Activated naive CD8-positive, alpha-beta T cell treated with anti-CD3 and anti-CD28 coated beads, Interleukin-2, amount 10 ng/mL, durations not matched to agents 7 days and 5 days (primary cell): ENCODE measurements around the gene DIPK1B. TPM values are rescaled to one million over a fixed set of nuclear protein-coding genes. Genes with fewer than 3 reads are reported as not detected.
A peak's percentile ranks its signal among the peaks of the same experiment; 100 is the strongest.
"Not testable (repeated sequence)": the region's sequence is repeated elsewhere in the genome, so short reads cannot be mapped to it uniquely, and the experiment has no call there.

Experiments used
- ATAC-seq: fragments of 150-1000 bp; cut with Tn5 transposase; one replicate; pipeline ENCODE4 v1.10.0; 2021; ENCODE audit warnings: low read depth, moderate library complexity
- POLR2A ChIA-PET: fragments of 350-600 bp; sonication (Branson Sonifier 250); formaldehyde crosslinking; loops from one replicate; lab custom pipeline; 2021; ENCODE audit warnings: antibody characterized with exemption; lab: Charles Lee
- DNase-seq: peaks from one replicate; pipeline ENCODE4 v3.0.0; 2021
- H3K27ac Mint-ChIP-seq: one replicate; pipeline ENCODE4 v1.8.0; 2022; ENCODE audit warnings: mild to moderate bottlenecking, mixed read lengths
- H3K27me3 Mint-ChIP-seq: one replicate; pipeline ENCODE4 v1.8.0; 2022; ENCODE audit warnings: mild to moderate bottlenecking, moderate library complexity, mixed read lengths
- H3K36me3 Mint-ChIP-seq: one replicate; pipeline ENCODE4 v1.8.0; 2021; ENCODE audit warnings: mild to moderate bottlenecking, mixed read lengths
- H3K4me1 Mint-ChIP-seq: one replicate; pipeline ENCODE4 v1.8.0; 2021; ENCODE audit warnings: mixed read lengths
- H3K4me3 Mint-ChIP-seq: one replicate; pipeline ENCODE4 v1.8.0; 2022; ENCODE audit warnings: mild to moderate bottlenecking, moderate library complexity, mixed read lengths
- H3K9me3 Mint-ChIP-seq: one replicate; pipeline ENCODE4 v1.8.0; 2021; ENCODE audit warnings: mixed read lengths
- total RNA-seq, 2 experiments: library from RNA; stranded (reverse); gene quantifications; one replicate each; pipeline ENCODE4 v1.2.3, GENCODE V29; 2021

The DIPK1B gene
- total RNA-seq, 2 experiments from 2014 or later: 0.11 TPM; not detected in 1

- no peaks in the 10 kb centered on the region for H3K4me1 Mint-ChIP-seq
Measured at GRCh38 chr9:136748201-136748600, 35.8 kb downstream of the DIPK1B start, which contains the start of gene LCN6. Gene LCN6, minus strand, starts transcription at chr9:136748525. Its CDS starts 42 bp downstream, at chr9:136748483.

DNA sequence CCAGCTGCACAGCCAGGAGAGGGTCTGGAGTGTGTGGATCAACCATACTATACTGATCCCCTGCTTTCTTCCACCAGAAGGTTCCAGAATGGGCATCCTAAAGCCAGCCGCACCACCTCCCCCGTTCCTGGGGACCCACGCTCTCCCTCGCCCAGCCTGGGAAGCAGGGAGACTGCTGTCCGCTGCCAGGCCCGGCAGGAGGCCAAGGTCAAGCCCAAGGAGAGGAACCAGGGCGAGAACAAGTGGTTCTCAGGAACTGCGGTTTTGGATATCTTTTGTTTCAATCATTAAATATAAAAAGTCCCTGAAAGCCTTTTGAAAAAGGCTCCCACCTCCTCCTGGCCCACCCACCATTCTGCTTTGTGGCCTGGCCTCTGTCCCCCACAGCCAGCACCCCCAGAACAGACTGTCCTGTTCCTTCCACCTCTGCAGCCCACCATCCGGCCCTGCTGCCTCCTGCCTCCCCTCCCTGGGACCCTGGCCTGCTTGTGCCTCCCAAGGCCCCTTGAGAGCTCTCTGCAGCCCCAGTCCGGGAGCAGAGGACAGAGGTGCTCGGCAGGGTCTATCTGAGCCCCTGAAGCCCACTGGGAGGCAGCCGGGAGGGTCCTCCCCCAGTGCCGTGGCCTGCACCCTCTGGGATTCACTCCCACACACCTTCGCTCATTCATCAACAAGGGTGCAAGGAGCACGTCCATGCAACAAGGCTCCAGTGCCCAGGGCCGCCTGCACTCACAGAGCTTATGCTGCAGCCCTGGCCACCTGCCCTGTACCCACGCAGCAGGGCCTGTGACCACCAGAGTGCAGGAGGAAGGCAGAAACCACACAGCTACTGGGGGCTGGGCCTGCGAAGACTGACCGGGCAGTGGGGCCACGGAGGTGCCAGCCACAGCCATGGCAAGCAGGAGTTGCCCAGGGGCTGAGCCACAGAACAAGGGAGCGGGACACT is 36.6 kb downstream of the DIPK1B start:
- Mint-ChIP-seq H3K4me3 (no peak overlapping the region), H3K27ac (no peak overlapping the region), H3K9me3 (peaks cover 11% of the 10 kb centered on the region), H3K36me3 (peaks cover 3% of the 10 kb centered on the region), H3K27me3 (peaks cover 18% of the 10 kb centered on the region), H3K4me1 (no peaks in the 10 kb centered on the region)
- DNase-seq (no peak), ATAC-seq (no peak)
- POLR2A ChIA-PET: no interaction called here

More at GRCh38 chr9:136748201-136748600, 35.8 kb downstream of the DIPK1B start, which contains the start of gene LCN6:
- Mint-ChIP-seq H3K36me3 (peaks cover 3% of the 10 kb centered on the region), H3K27ac (no peak within 1 kb of the TSS), H3K27me3 (peaks cover 18% of the 10 kb centered on the region), H3K4me3 (no peak within 1 kb of the TSS), H3K9me3 (peaks cover 11% of the 10 kb centered on the region)
- no peak for DNase-seq
- ATAC-seq: no peak
- POLR2A ChIA-PET: no interaction called here

DNA sequence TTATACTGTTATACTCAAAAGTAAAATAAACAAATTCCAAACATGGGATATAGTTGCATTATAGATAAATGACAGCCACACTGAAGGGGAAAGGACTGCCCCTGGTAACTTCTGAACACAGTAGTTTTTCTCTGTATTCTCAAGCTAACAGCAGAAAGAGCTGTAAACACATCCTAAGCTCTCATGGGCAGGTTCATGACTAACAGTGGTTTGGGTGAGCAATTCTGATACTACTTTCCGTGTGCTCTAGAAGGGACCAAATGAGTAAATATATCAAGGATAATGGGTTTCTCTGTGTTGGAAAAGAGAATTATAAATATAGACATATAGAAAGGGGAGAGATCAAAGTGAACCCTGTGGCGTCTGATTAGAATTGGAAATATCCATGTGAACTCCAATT is 38.2 kb downstream of the DIPK1B start:
- Mint-ChIP-seq H3K27me3 (peaks cover 18% of the 10 kb centered on the region), H3K4me3 (no peak overlapping the region), H3K27ac (no peak overlapping the region), H3K36me3 (peaks cover 3% of the 10 kb centered on the region), H3K4me1 (no peaks in the 10 kb centered on the region), H3K9me3 (peaks cover 12% of the 10 kb centered on the region)
- POLR2A ChIA-PET: no interaction called here
- ATAC-seq: peak; percentile 43
- DNase-seq: no peak

DNA sequence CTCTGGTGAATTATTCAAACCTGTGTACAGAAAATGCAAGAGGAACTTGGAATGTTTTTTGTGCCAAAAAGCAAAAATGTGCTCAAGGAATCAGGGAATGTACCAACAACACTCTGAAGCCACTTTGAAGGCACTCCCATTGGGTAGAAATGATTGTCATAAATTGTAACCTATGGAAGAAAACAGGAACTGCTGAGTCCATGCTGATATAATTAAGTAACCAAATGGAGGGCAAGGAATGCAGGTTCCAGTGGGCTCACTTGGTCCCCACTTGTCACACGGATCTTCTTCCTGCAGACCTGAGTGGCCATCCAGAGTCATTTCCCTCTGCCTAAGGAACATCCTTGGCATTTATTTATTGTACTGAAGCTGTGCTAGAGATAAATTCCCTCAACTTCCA is 38.9 kb downstream of the DIPK1B start:
- POLR2A ChIA-PET: no interaction called here
- Mint-ChIP-seq H3K27ac (no peak overlapping the region), H3K4me3 (no peak overlapping the region), H3K9me3 (peaks cover 13% of the 10 kb centered on the region), H3K4me1 (no peaks in the 10 kb centered on the region), H3K27me3 (peaks cover 19% of the 10 kb centered on the region), H3K36me3 (peaks cover 5% of the 10 kb centered on the region)
- DNase-seq: no peak
- no peak for ATAC-seq

- POLR2A ChIA-PET: no interaction called here
Measured at GRCh38 chr9:136751814-136752213, 39.4 kb downstream of the DIPK1B start.

GRCh38 chr9:136753371-136754058 is 41.1 kb downstream of the DIPK1B start:
- POLR2A ChIA-PET: no interaction called here

More at GRCh38 chr9:136751814-136752213, 39.4 kb downstream of the DIPK1B start:
- DNase-seq (no peak), ATAC-seq (no peak)
- Mint-ChIP-seq H3K4me3 (no peak overlapping the region), H3K4me1 (no peaks in the 10 kb centered on the region), H3K9me3 (peaks cover 13% of the 10 kb centered on the region), H3K27ac (no peak overlapping the region), H3K27me3 (peaks cover 19% of the 10 kb centered on the region), H3K36me3 (peaks cover 6% of the 10 kb centered on the region)

GRCh38 chr9:136754059-136754572 is 41.7 kb downstream of the DIPK1B start:
- Mint-ChIP-seq H3K4me1 (no peaks in the 10 kb centered on the region), H3K27ac (no peak overlapping the region), H3K27me3 (peaks cover 19% of the 10 kb centered on the region), H3K9me3 (peaks cover 13% of the 10 kb centered on the region), H3K36me3 (peaks cover 6% of the 10 kb centered on the region), H3K4me3 (no peak overlapping the region)
- POLR2A ChIA-PET: no interaction called here
- DNase-seq (no peak), ATAC-seq (no peak)

More at GRCh38 chr9:136753371-136754058, 41.1 kb downstream of the DIPK1B start:
- Mint-ChIP-seq H3K27me3 (peaks cover 19% of the 10 kb centered on the region), H3K27ac (no peak overlapping the region), H3K4me1 (no peaks in the 10 kb centered on the region), H3K36me3 (peaks cover 6% of the 10 kb centered on the region), H3K4me3 (no peak overlapping the region), H3K9me3 (peaks cover 13% of the 10 kb centered on the region)
- ATAC-seq: no peak
- no peak for DNase-seq

DNA sequence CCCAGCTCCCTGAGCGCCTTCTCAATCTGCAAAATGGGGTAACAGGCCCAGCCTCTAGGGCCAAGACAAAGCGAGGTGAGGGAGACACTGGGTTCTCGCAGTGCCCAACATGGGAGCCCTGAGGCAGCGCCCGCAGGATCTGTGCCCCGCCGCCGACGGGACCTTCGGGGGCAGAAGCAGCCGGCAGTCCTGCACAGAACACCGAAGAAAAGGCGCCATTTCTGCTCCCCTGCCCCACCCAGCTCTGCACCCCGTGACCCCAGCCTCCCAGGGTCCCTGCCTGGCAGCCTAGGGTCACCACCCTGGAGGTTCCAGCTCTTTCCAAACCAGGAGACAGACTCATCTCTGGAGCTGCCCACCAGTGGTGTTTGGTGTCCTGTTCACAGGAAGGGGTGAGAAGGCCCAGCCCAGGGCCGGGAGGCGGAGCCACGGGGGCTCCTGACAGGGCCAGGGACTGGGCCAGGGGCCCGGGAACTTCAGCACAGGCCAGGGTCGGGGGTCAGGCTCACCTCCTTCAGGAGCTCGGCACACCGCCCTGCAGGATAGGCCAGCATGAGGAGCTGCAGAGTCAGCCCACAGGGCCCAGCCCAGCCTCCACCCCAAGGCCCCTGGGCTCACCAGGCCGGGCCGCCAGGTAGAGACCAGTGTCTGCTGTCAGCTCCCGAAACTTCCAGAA is 42.4 kb downstream of the DIPK1B start:
- POLR2A ChIA-PET: no interaction called here
- Mint-ChIP-seq H3K4me3 (no peak overlapping the region), H3K36me3 (peaks cover 6% of the 10 kb centered on the region), H3K9me3 (peaks cover 13% of the 10 kb centered on the region), H3K27me3 (peaks cover 19% of the 10 kb centered on the region), H3K27ac (no peak overlapping the region), H3K4me1 (no peaks in the 10 kb centered on the region)
- no peak for DNase-seq
- no peak for ATAC-seq

GRCh38 chr9:136755302-136756133 is 43.1 kb downstream of the DIPK1B start:
- H3K27ac Mint-ChIP-seq, H3K36me3 Mint-ChIP-seq, ATAC-seq, H3K4me1 Mint-ChIP-seq, H3K4me3 Mint-ChIP-seq, POLR2A ChIA-PET, DNase-seq: not testable (repeated sequence)
- Mint-ChIP-seq H3K9me3 (peaks cover 13% of the 10 kb centered on the region), H3K27me3 (peaks cover 19% of the 10 kb centered on the region)

DNA sequence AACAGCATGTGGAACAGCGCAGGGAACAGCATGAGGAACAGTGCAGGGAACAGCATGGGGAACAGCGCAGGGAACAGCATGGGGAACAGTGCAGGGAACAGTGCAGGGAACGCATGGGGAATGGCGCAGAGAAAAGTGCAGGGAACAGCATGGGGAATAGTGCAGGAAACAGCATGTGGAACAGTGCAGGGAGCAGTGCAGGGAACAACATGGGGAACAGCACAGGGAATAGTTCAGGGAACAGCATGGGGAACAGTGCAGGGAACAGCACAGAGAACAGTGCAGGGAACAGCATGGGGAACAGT is 43.7 kb downstream of the DIPK1B start:
- ATAC-seq: no peak
- POLR2A ChIA-PET: no interaction called here
- no peak overlapping the region for H3K27ac Mint-ChIP-seq

DNA sequence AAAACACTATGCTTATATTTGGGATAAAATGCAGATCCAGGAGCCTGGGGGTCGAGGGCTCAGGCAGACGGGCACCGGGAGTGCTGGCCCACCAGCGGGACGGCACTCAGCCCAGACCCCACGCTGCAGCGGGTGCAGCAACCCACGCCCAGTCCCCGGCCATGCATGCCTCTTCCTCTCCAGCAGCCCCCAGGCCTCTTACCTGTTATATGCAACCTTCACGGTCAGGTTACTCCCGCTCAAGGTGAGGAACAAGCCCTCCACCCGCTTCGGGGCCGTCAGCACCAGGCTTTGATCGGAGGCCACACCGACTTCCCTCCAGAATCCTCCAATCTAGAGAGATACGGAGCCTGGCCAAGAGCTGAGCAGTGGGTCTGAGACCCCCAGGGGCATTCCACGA is 44.5 kb downstream of the DIPK1B start:
- H3K9me3 Mint-ChIP-seq: peaks cover 9% of the 10 kb centered on the region
- no peak overlapping the region for H3K27ac Mint-ChIP-seq
- H3K4me3 Mint-ChIP-seq: no peak overlapping the region
- POLR2A ChIA-PET: no interaction called here
- peaks cover 6% of the 10 kb centered on the region for H3K36me3 Mint-ChIP-seq
- H3K4me1 Mint-ChIP-seq: no peaks in the 10 kb centered on the region
- peaks cover 13% of the 10 kb centered on the region for H3K27me3 Mint-ChIP-seq
- DNase-seq: no peak
- no peak for ATAC-seq

More for the DNA sequence above, 43.7 kb downstream of the DIPK1B start:
- no peak for DNase-seq
- Mint-ChIP-seq H3K4me3 (no peak overlapping the region), H3K4me1 (no peaks in the 10 kb centered on the region), H3K27me3 (peaks cover 17% of the 10 kb centered on the region), H3K36me3 (peaks cover 6% of the 10 kb centered on the region), H3K9me3 (peaks cover 13% of the 10 kb centered on the region)

DNA sequence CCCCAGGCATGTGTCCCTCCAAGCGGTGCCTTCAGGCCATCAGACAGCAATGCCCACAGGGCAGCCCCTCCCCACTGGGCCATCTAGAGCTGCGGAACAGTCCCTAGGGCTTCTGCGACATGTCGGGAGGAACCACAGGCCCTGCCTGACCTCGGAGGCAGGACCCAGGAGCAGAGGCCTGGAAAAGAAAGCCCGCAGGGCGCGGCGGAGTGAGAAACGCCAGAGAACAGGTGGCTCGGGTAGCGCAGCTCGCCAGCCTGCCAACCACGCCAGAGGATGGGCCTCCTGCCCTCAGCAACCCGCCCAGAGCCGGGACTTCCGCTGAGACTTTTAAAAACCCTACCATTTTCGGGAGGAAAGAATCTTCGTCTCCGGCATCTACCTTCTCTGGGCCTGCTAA is 45.0 kb downstream of the DIPK1B start:
- no peak for ATAC-seq
- POLR2A ChIA-PET: no interaction called here
- Mint-ChIP-seq H3K9me3 (peaks cover 5% of the 10 kb centered on the region), H3K27me3 (peaks cover 9% of the 10 kb centered on the region), H3K4me3 (no peak overlapping the region), H3K27ac (no peak overlapping the region), H3K36me3 (peaks cover 6% of the 10 kb centered on the region), H3K4me1 (no peaks in the 10 kb centered on the region)
- no peak for DNase-seq
